Immature natural killer cell (primary cell): ENCODE results near the gene TTLL13. TPM values are rescaled to one million over a fixed set of nuclear protein-coding genes. Genes with fewer than 3 reads are reported as not detected.
A peak's percentile ranks its signal among the peaks of the same experiment; 100 is the strongest.
"Not testable (repeated sequence)": the region's sequence is repeated elsewhere in the genome, so short reads cannot be mapped to it uniquely, and the experiment has no call there.

Experiments used
- DNase-seq, 3 donors: peaks; one replicate each; pipeline ENCODE4 v3.0.0; 2022; ENCODE audit warnings: mixed read lengths in 1 of 3
- H3K27ac Mint-ChIP-seq, 6 donors: one replicate each; pipeline ENCODE4 v1.8.0; 2020; ENCODE audit warnings: mixed read lengths in 6 of 6, mild to moderate bottlenecking in 5 of 6, inconsistent platforms in 4 of 6, moderate library complexity in 3 of 6
- H3K27me3 Mint-ChIP-seq, 3 donors: one replicate each; pipeline ENCODE4 v1.8.0; 2020 to 2021; ENCODE audit warnings: low read depth in 3 of 3, mild to moderate bottlenecking in 3 of 3, mixed read lengths in 3 of 3, moderate library complexity in 3 of 3, inconsistent platforms in 1 of 3
- H3K36me3 Mint-ChIP-seq, 3 donors: one replicate each; pipeline ENCODE4 v1.8.0; 2020; ENCODE audit warnings: mixed read lengths in 3 of 3, inconsistent platforms in 2 of 3, mild to moderate bottlenecking in 2 of 3
- H3K4me1 Mint-ChIP-seq, 2 donors: one replicate each; pipeline ENCODE4 v1.8.0; 2020; ENCODE audit warnings: inconsistent platforms in 2 of 2, mild to moderate bottlenecking in 2 of 2, mixed read lengths in 2 of 2, moderate library complexity in 1 of 2
- H3K4me3 Mint-ChIP-seq, 5 donors: one replicate each; pipeline ENCODE4 v1.8.0; 2020; ENCODE audit warnings: mild to moderate bottlenecking in 5 of 5, mixed read lengths in 5 of 5, inconsistent platforms in 3 of 5, moderate library complexity in 3 of 5
- H3K9me3 Mint-ChIP-seq, 6 donors: one replicate each; pipeline ENCODE4 v1.8.0; 2020; ENCODE audit warnings: mild to moderate bottlenecking in 6 of 6, mixed read lengths in 6 of 6, inconsistent platforms in 4 of 6, moderate library complexity in 3 of 6
- polyA plus RNA-seq, 3 donors: library from polyadenylated mRNA; unstranded; fragments of 300-500 nt; fragmentation: Illumina TruSeq; gene quantifications; one replicate each; pipeline ENCODE4 v1.2.3, GENCODE V29; 2021

Gene TTLL13
- polyA plus RNA-seq, 3 donors from 2014 or later = 0.23 to 2.0 (median 0.24) TPM

GRCh38 chr15:90264671-90265070, 15.3 kb downstream of the TTLL13 start:
- peak overlapping the region; percentile 94 to 97 (median 94) for H3K4me3 Mint-ChIP-seq
- H3K9me3 Mint-ChIP-seq = no peaks in the 10 kb centered on the region
- peak overlapping the region; percentile 96 to 99 (median 98) for H3K27ac Mint-ChIP-seq
- peaks cover 0 to 8% (median 8%) of the 10 kb centered on the region in 3 donors for H3K27me3 Mint-ChIP-seq
- DNase-seq = no peak
- peaks cover 36 to 52% of the 10 kb centered on the region in 2 donors for H3K4me1 Mint-ChIP-seq
- peaks cover 4 to 10% (median 9%) of the 10 kb centered on the region in 3 donors for H3K36me3 Mint-ChIP-seq

- H3K9me3 Mint-ChIP-seq = no peaks in the 10 kb centered on the region
- peaks cover 44 to 60% of the 10 kb centered on the region in 2 donors for H3K4me1 Mint-ChIP-seq
- peaks cover 7 to 16% (median 13%) of the 10 kb centered on the region in 3 donors for H3K36me3 Mint-ChIP-seq
- DNase-seq = peak; percentile 93 to 94 (median 94)
- H3K4me3 Mint-ChIP-seq = peak within 1 kb of the TSS; percentile 94 to 97 (median 94)
- H3K27me3 Mint-ChIP-seq = peaks cover 0 to 8% (median 8%) of the 10 kb centered on the region in 3 donors
- H3K27ac Mint-ChIP-seq = peak within 1 kb of the TSS; percentile 96 to 99 (median 98)
Observed at GRCh38 chr15:90265271-90266060, 16.1 kb downstream of the TTLL13 start, which contains the start of gene NGRN. Gene NGRN, plus strand, starts transcription at chr15:90265672. Its CDS starts 41 bp downstream, at chr15:90265713.

- Mint-ChIP-seq H3K4me1 (peaks cover 45 to 66% of the 10 kb centered on the region in 2 donors), H3K9me3 (no peaks in the 10 kb centered on the region), H3K36me3 (peaks cover 7 to 17% (median 14%) of the 10 kb centered on the region in 3 donors), H3K27me3 (peaks cover 0 to 8% (median 7%) of the 10 kb centered on the region in 3 donors), H3K27ac (peak overlapping the region; percentile 96 to 99 (median 98)), H3K4me3 (peak overlapping the region; percentile 94 to 97 (median 94))
- DNase-seq = no peak
Observed at GRCh38 chr15:90266061-90266431, 16.7 kb downstream of the TTLL13 start.

GRCh38 chr15:90266485-90266884, 17.1 kb downstream of the TTLL13 start:
- peaks cover 0 to 8% (median 6%) of the 10 kb centered on the region in 3 donors for H3K27me3 Mint-ChIP-seq
- peak in 1 of 3 donors; percentile 14 for DNase-seq
- peaks cover 7 to 21% (median 19%) of the 10 kb centered on the region in 3 donors for H3K36me3 Mint-ChIP-seq
- H3K4me1 Mint-ChIP-seq = peaks cover 46 to 71% of the 10 kb centered on the region in 2 donors
- no peaks in the 10 kb centered on the region for H3K9me3 Mint-ChIP-seq
- H3K4me3 Mint-ChIP-seq = peak overlapping the region; percentile 94 to 97 (median 94)
- peak overlapping the region; percentile 96 to 99 (median 98) for H3K27ac Mint-ChIP-seq

- DNase-seq = no peak
- H3K4me1 Mint-ChIP-seq = peaks cover 46 to 88% of the 10 kb centered on the region in 2 donors
- no peaks in the 10 kb centered on the region for H3K9me3 Mint-ChIP-seq
- H3K36me3 Mint-ChIP-seq = peaks cover 16 to 31% (median 27%) of the 10 kb centered on the region in 3 donors
- peak overlapping the region in 5 of 6 donors; percentile 34 to 82 (median 77) for H3K27ac Mint-ChIP-seq
- peak overlapping the region; percentile 60 to 75 (median 68) for H3K4me3 Mint-ChIP-seq
- H3K27me3 Mint-ChIP-seq = peaks cover 0 to 8% (median 7%) of the 10 kb centered on the region in 3 donors
Observed at GRCh38 chr15:90268415-90268814, 19.1 kb downstream of the TTLL13 start.

GRCh38 chr15:90270502-90271150, 21.3 kb downstream of the TTLL13 start:
- no peak for DNase-seq
- Mint-ChIP-seq H3K27ac (peak overlapping the region in 5 of 6 donors; percentile 5 to 81 (median 46)), H3K9me3 (no peaks in the 10 kb centered on the region), H3K4me3 (peak overlapping the region in 2 of 5 donors; percentile 39 to 46), H3K27me3 (peaks cover 0 to 4% (median under 1%) of the 10 kb centered on the region in 3 donors), H3K4me1 (peaks cover 41 to 73% of the 10 kb centered on the region in 2 donors), H3K36me3 (peaks cover 19 to 40% (median 35%) of the 10 kb centered on the region in 3 donors)

- H3K36me3 Mint-ChIP-seq = peaks cover 19 to 46% (median 35%) of the 10 kb centered on the region in 3 donors
- peak overlapping the region in 3 of 6 donors; percentile 26 to 54 (median 45) for H3K27ac Mint-ChIP-seq
- DNase-seq = no peak
- H3K4me3 Mint-ChIP-seq = peak overlapping the region in 1 of 5 donors; percentile 25
- H3K27me3 Mint-ChIP-seq = peaks cover 0 to 1% (median 0%) of the 10 kb centered on the region in 3 donors
- no peaks in the 10 kb centered on the region for H3K9me3 Mint-ChIP-seq
- H3K4me1 Mint-ChIP-seq = peaks cover 33 to 64% of the 10 kb centered on the region in 2 donors
Observed at GRCh38 chr15:90271459-90272166, 22.3 kb downstream of the TTLL13 start.

GRCh38 chr15:90278467-90278866, 29.1 kb downstream of the TTLL13 start:
- H3K4me3 Mint-ChIP-seq, H3K9me3 Mint-ChIP-seq, H3K4me1 Mint-ChIP-seq, H3K27me3 Mint-ChIP-seq, DNase-seq, H3K27ac Mint-ChIP-seq: not testable (repeated sequence)
- peaks cover 3 to 14% (median 8%) of the 10 kb centered on the region in 3 donors for H3K36me3 Mint-ChIP-seq

- DNase-seq, H3K36me3 Mint-ChIP-seq, H3K27me3 Mint-ChIP-seq, H3K4me1 Mint-ChIP-seq, H3K27ac Mint-ChIP-seq, H3K4me3 Mint-ChIP-seq, H3K9me3 Mint-ChIP-seq: not testable (repeated sequence)
Observed at GRCh38 chr15:90280743-90281142, 31.4 kb downstream of the TTLL13 start.

GRCh38 chr15:90281637-90282036, 32.3 kb downstream of the TTLL13 start:
- H3K36me3 Mint-ChIP-seq, H3K27me3 Mint-ChIP-seq, DNase-seq, H3K4me1 Mint-ChIP-seq, H3K27ac Mint-ChIP-seq, H3K4me3 Mint-ChIP-seq, H3K9me3 Mint-ChIP-seq: not testable (repeated sequence)

- Mint-ChIP-seq H3K9me3 (no peaks in the 10 kb centered on the region), H3K4me1 (no peaks in the 10 kb centered on the region), H3K27me3 (no peaks in the 10 kb centered on the region), H3K4me3 (no peak overlapping the region), H3K27ac (no peak overlapping the region), H3K36me3 (no peaks in the 10 kb centered on the region)
- peak; percentile 35 to 54 (median 46) for DNase-seq
Observed at GRCh38 chr15:90286678-90287077, 37.3 kb downstream of the TTLL13 start.

- DNase-seq = no peak
- H3K4me1 Mint-ChIP-seq = no peaks in the 10 kb centered on the region
- no peaks in the 10 kb centered on the region for H3K9me3 Mint-ChIP-seq
- no peaks in the 10 kb centered on the region for H3K36me3 Mint-ChIP-seq
- no peak overlapping the region for H3K27ac Mint-ChIP-seq
- no peak overlapping the region for H3K4me3 Mint-ChIP-seq
- no peaks in the 10 kb centered on the region for H3K27me3 Mint-ChIP-seq
Observed at GRCh38 chr15:90287101-90287500, 37.7 kb downstream of the TTLL13 start.

- H3K27me3 Mint-ChIP-seq = no peaks in the 10 kb centered on the region
- no peaks in the 10 kb centered on the region for H3K4me1 Mint-ChIP-seq
- no peaks in the 10 kb centered on the region for H3K9me3 Mint-ChIP-seq
- no peak overlapping the region for H3K27ac Mint-ChIP-seq
- no peak overlapping the region for H3K4me3 Mint-ChIP-seq
- no peak for DNase-seq
- H3K36me3 Mint-ChIP-seq = no peaks in the 10 kb centered on the region
Observed at GRCh38 chr15:90287946-90288345, 38.6 kb downstream of the TTLL13 start.
